Neural progenitor cell (in vitro differentiated cells): ENCODE data around the gene ZCCHC8. TPM values are rescaled to one million over a fixed set of nuclear protein-coding genes. Genes with fewer than 3 reads are reported as not detected.
"Not testable (repeated sequence)": the region's sequence is repeated elsewhere in the genome, so short reads cannot be mapped to it uniquely, and the experiment has no call there.

Source experiments
- DNase-seq: peaks from one replicate; pipeline ENCODE4 v3.0.0-alpha.2; 2016; ENCODE audit warnings: low spot score
- H2AFZ ChIP-seq: fragments of 200-600 bp; sonication (generic); replicated peaks from 2 replicates; pipeline ENCODE4 v1.6.1; 2016; ENCODE audit warnings: antibody characterized with exemption
- H3F3A ChIP-seq: fragments of 200-600 bp; sonication (generic); 2 replicates; pipeline ENCODE4 v1.6.1; 2016; ENCODE audit warnings: antibody characterized with exemption, low read depth
- H3K27ac ChIP-seq: fragments of 200-600 bp; sonication (generic); 2 replicates; pipeline ENCODE4 v1.5.1; 2016; ENCODE audit warnings: mild to moderate bottlenecking
- H3K27me3 ChIP-seq: fragments of 200-600 bp; sonication (generic); 2 replicates; pipeline ENCODE4 v1.6.1; 2016; ENCODE audit warnings: mild to moderate bottlenecking, moderate library complexity
- H3K36me3 ChIP-seq: fragments of 200-600 bp; sonication (generic); 2 replicates; pipeline ENCODE4 v1.5.1; 2016
- H3K4me1 ChIP-seq: fragments of 200-600 bp; sonication (generic); 2 replicates; pipeline ENCODE4 v1.6.1; 2016; ENCODE audit warnings: mixed run types
- H3K4me2 ChIP-seq: fragments of 200-600 bp; sonication (generic); 2 replicates; pipeline ENCODE4 v1.6.1; 2016
- H3K4me3 ChIP-seq: fragments of 200-600 bp; sonication (generic); 2 replicates; pipeline ENCODE4 v1.5.1; 2016
- H3K79me2 ChIP-seq: fragments of 200-600 bp; sonication (generic); 2 replicates; pipeline ENCODE4 v1.6.1; 2016; ENCODE audit warnings: low read depth
- H3K9ac ChIP-seq: fragments of 200-600 bp; sonication (generic); 2 replicates; pipeline ENCODE4 v1.6.1; 2016
- H3K9me3 ChIP-seq: fragments of 200-600 bp; sonication (generic); 2 replicates; pipeline ENCODE4 v1.5.1; 2016; ENCODE audit warnings: low read depth
- H4K20me1 ChIP-seq: fragments of 200-600 bp; sonication (generic); 2 replicates; pipeline ENCODE4 v1.6.1; 2016; ENCODE audit warnings: low read depth
- H3K27ac Mint-ChIP-seq: 3 replicates; pipeline ENCODE4 v1.8.0; 2021; ENCODE audit warnings: mixed read lengths
- H3K27me3 Mint-ChIP-seq: 2 replicates; pipeline ENCODE4 v1.8.0; 2022; ENCODE audit warnings: low read depth, mild to moderate bottlenecking, inconsistent platforms, moderate library complexity, mixed read lengths; ENCODE audit not compliant: insufficient read depth
- H3K36me3 Mint-ChIP-seq: 3 replicates; pipeline ENCODE4 v1.8.0; 2021; ENCODE audit warnings: mixed read lengths
- H3K4me1 Mint-ChIP-seq: 3 replicates; pipeline ENCODE4 v1.8.0; 2021; ENCODE audit warnings: mixed read lengths
- H3K4me3 Mint-ChIP-seq: 3 replicates; pipeline ENCODE4 v1.8.0; 2021; ENCODE audit warnings: mild to moderate bottlenecking, moderate library complexity, mixed read lengths
- H3K9me3 Mint-ChIP-seq: 3 replicates; pipeline ENCODE4 v1.8.0; 2020; ENCODE audit warnings: mixed read lengths
- EZH2 ChIP-seq: fragments of 200-600 bp; sonication (generic); IDR thresholded peaks from 2 replicates; pipeline ENCODE4 v1.6.1; 2017; ENCODE audit warnings: antibody characterized with exemption, mild to moderate bottlenecking, moderate library complexity
- EZH2phosphoT487 ChIP-seq: fragments of 200-600 bp; sonication (generic); IDR thresholded peaks from 2 replicates; pipeline ENCODE4 v1.6.1; 2017; ENCODE audit warnings: antibody characterized with exemption
- total RNA-seq: library from RNA; depleted of rRNA; stranded (reverse); fragments of >200 nt; gene quantifications from 2 replicates; pipeline ENCODE4 v1.2.3, GENCODE V29; 2015; ENCODE audit warnings: low replicate concordance
- TF ChIP-seq, protein P1 (sequence below): fragments of 200-600 bp; sonication (generic); IDR thresholded peaks from 2 replicates; pipeline ENCODE4 v1.5.1; 2017; ENCODE audit warnings: antibody characterized with exemption, mild to moderate bottlenecking

The ZCCHC8 gene
- total RNA-seq, 1 donor from 2014 or later, result 49.1 TPM

DNA sequence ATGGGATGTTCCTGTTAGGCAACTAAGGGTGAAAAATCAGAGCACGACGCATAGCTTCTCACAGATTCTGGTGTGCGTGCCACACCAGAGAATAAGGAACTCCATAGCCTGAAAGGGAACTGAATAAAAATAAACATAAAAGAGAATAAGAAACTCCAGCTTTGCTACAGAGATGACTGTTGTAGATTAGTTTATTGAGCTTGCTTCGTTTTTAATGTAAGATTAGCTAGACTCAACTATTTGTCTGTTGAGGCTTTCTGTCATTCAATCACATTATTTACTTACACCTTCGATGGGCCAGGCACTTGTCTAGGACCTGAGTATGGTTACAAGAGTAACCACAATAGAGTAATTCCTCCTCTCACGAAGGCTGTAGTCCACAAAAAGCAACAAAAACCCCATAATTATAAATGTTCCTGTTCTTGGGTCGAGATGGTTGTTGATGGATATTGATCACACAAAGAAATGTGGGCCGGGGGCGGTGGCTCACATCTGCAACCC, 807 bp upstream of the ZCCHC8 start:
- Histone ChIP-seq H3K36me3 (peaks cover 10% of the 10 kb centered on the region), H3K27ac (peak overlapping the region; percentile 90), H2AFZ (peak overlapping the region; percentile 64), H3K79me2 (peaks cover 38% of the 10 kb centered on the region), H3K4me3 (peak overlapping the region; percentile 86), H4K20me1 (peaks cover 10% of the 10 kb centered on the region), H3K4me2 (peak overlapping the region; percentile 62), H3K9ac (no peak overlapping the region), H3K9me3 (no peaks in the 10 kb centered on the region), H3F3A (peaks cover 66% of the 10 kb centered on the region), H3K4me1 (peaks cover 15% of the 10 kb centered on the region), H3K27me3 (no peaks in the 10 kb centered on the region)
- peak overlapping the region; percentile 99 for H3K27ac Mint-ChIP-seq
- peaks cover 23% of the 10 kb centered on the region for H3K36me3 Mint-ChIP-seq
- no peak for TF ChIP-seq EZH2
- no peak for TF ChIP-seq EZH2phosphoT487
- TF ChIP-seq, protein P1, sequence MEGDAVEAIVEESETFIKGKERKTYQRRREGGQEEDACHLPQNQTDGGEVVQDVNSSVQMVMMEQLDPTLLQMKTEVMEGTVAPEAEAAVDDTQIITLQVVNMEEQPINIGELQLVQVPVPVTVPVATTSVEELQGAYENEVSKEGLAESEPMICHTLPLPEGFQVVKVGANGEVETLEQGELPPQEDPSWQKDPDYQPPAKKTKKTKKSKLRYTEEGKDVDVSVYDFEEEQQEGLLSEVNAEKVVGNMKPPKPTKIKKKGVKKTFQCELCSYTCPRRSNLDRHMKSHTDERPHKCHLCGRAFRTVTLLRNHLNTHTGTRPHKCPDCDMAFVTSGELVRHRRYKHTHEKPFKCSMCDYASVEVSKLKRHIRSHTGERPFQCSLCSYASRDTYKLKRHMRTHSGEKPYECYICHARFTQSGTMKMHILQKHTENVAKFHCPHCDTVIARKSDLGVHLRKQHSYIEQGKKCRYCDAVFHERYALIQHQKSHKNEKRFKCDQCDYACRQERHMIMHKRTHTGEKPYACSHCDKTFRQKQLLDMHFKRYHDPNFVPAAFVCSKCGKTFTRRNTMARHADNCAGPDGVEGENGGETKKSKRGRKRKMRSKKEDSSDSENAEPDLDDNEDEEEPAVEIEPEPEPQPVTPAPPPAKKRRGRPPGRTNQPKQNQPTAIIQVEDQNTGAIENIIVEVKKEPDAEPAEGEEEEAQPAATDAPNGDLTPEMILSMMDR, result no peak
- H3K4me3 Mint-ChIP-seq, result peak overlapping the region; percentile 91
- DNase-seq, result no peak
- H3K9me3 Mint-ChIP-seq, result no peaks in the 10 kb centered on the region
- H3K4me1 Mint-ChIP-seq, result peaks cover 23% of the 10 kb centered on the region
- peaks cover 4% of the 10 kb centered on the region for H3K27me3 Mint-ChIP-seq

DNA sequence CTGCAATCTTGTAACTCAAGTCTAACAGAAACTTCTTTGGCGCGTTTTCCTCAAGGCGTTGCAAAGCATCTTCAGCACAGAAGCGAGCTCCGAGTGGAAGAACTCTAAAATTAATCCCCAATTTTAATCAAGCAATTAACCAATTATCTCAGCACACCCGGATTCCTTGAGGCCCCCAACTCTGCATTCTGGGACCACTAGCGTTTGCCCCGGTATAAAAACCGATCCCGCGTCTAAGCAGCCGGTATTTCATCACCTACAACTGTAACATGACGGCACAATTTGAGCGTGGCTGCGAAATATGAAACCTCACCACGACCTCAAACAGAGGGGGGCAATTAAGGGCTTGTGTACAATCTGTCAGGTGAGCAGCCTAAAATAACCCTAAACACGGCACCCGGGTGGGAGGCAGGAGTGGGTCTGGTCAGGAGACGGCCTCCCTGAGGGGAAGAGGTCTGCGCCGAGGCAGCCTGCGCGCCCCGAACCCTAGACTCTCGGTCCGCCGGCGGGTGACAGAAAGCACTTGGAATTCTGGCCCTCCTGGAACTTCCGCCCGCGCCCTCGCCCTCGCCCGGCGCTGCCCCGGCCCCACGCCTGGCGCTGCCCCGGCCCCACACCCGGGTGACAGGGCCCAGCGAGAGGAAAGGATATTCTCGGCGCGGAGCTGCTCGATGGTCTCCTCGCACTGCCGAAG, 594 bp downstream of the ZCCHC8 start:
- Histone ChIP-seq H3K4me2 (peak overlapping the region; percentile 77), H3K36me3 (peaks cover 3% of the 10 kb centered on the region), H3K27me3 (no peaks in the 10 kb centered on the region), H3K9ac (peak overlapping the region; percentile 85), H3K4me3 (peak overlapping the region; percentile 86), H3K4me1 (peaks cover 15% of the 10 kb centered on the region), H3F3A (peaks cover 51% of the 10 kb centered on the region), H3K79me2 (peaks cover 50% of the 10 kb centered on the region), H4K20me1 (peaks cover 10% of the 10 kb centered on the region), H2AFZ (peak overlapping the region; percentile 80), H3K9me3 (no peaks in the 10 kb centered on the region), H3K27ac (peak overlapping the region; percentile 96)
- DNase-seq, result no peak
- Mint-ChIP-seq H3K27me3 (peaks cover 4% of the 10 kb centered on the region), H3K4me1 (peaks cover 24% of the 10 kb centered on the region), H3K4me3 (peak overlapping the region; percentile 91), H3K9me3 (no peaks in the 10 kb centered on the region), H3K36me3 (peaks cover 14% of the 10 kb centered on the region), H3K27ac (peak overlapping the region; percentile 99)
- TF ChIP-seq, protein P1, result peak; percentile 3
- TF ChIP-seq EZH2, result no peak

DNA sequence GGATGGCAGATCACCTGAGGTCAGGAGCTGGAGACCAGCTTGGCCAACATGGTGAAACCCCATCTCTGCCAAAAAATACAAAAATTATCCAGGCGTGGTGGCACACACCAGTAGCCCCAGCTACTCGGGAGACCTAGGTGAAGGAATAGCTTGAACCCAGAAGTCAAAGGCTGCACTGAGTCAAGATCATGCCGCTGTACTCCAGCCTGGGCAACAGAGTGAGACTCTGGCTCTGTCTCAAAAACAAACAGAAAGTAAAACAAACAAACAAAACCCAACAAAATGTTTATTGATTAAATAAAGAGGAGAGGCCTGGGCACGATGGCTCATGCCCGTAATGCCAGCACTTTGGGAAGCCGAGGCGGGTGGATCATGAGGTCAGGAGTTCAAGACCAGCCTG, 5.5 kb downstream of the ZCCHC8 start:
- Mint-ChIP-seq H3K4me1 (peaks cover 14% of the 10 kb centered on the region), H3K27ac (no peak overlapping the region), H3K36me3 (peaks cover 26% of the 10 kb centered on the region), H3K27me3 (no peaks in the 10 kb centered on the region), H3K4me3 (no peak overlapping the region), H3K9me3 (no peaks in the 10 kb centered on the region)
- no peak overlapping the region for H2AFZ ChIP-seq
- DNase-seq, result no peak
- peaks cover 5% of the 10 kb centered on the region for H3F3A ChIP-seq
- peaks cover 11% of the 10 kb centered on the region for H3K4me1 ChIP-seq
- TF ChIP-seq EZH2phosphoT487 (no peak), EZH2 (no peak)
- TF ChIP-seq, protein P1, result no peak
- no peak overlapping the region for H3K4me3 ChIP-seq
- H3K27me3 ChIP-seq, result no peaks in the 10 kb centered on the region
- no peak overlapping the region for H3K4me2 ChIP-seq
- H3K79me2 ChIP-seq, result peaks cover 73% of the 10 kb centered on the region
- H3K9me3 ChIP-seq, result no peaks in the 10 kb centered on the region
- H3K9ac ChIP-seq, result no peak overlapping the region
- H4K20me1 ChIP-seq, result peaks cover 10% of the 10 kb centered on the region
- no peak overlapping the region for H3K27ac ChIP-seq
- peaks cover 11% of the 10 kb centered on the region for H3K36me3 ChIP-seq

DNA sequence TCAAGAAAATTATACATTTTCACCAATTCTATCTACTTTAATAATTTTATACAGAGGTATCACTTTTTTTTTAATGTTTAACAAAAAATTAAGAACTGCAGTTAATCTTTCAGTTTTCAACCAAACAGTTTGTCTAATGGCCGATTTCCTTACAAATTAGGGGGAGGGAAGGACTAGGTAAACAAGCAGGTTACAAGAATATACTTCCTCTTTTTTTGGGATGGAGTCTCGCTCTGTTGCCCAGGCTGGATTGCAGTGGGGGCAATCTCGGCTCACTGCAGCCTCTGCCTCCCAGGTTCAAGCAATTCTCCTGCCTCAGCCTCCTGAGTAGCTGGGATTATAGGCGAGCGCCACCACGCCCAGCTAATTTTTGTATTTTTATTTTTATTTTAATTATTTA, 7.5 kb downstream of the ZCCHC8 start:
- peaks cover 53% of the 10 kb centered on the region for H3K79me2 ChIP-seq
- not testable (repeated sequence) for H3K4me1 Mint-ChIP-seq, H3K27ac ChIP-seq

More for the DNA sequence above, 7.5 kb downstream of the ZCCHC8 start:
- not testable (repeated sequence) for H3K9ac ChIP-seq, H3K27ac Mint-ChIP-seq, H3K27me3 ChIP-seq, H3K4me2 ChIP-seq, H3K4me1 ChIP-seq, H3K9me3 ChIP-seq, H3K4me3 Mint-ChIP-seq, H3K27me3 Mint-ChIP-seq, H3K4me3 ChIP-seq, DNase-seq, H2AFZ ChIP-seq, H4K20me1 ChIP-seq, H3F3A ChIP-seq, H3K9me3 Mint-ChIP-seq
- H3K36me3 Mint-ChIP-seq, result peaks cover 28% of the 10 kb centered on the region
- peaks cover 24% of the 10 kb centered on the region for H3K36me3 ChIP-seq
